ENCODE data around the gene CACNA2D1. TPM values are rescaled to one million over a fixed set of nuclear protein-coding genes. Genes with fewer than 3 reads are reported as not detected.

The CACNA2D1 gene
- total and polyA plus RNA-seq, 9 of the 15 experiments (the other 6 are each of a cell fraction or from before 2014, with no cell fraction given), result 0.49 TPM; not detected in 8

- H3K27ac ChIP-seq (ENCODE audit: extremely low read depth, low read depth, low read length), result no peak overlapping the region
- no peak overlapping the region for H3K9ac ChIP-seq (ENCODE audit: insufficient read depth in 1 of 2, low read depth in 2 of 2, low read length in 2 of 2)
- intact Hi-C loops (cut with micrococcal nuclease), result no loop called here
- no peaks in the 10 kb centered on the region for H3K36me3 ChIP-seq (ENCODE audit: control insufficient read depth, insufficient read depth, low read length)
- H3K4me2 ChIP-seq (ENCODE audit: insufficient read depth, low read length), result no peak overlapping the region
- no peak for TF ChIP-seq WHSC1 (IDR thresholded peaks at IDR 0.05; ENCODE audit: low read length)
- no peak for TF ChIP-seq EHMT2 (IDR thresholded peaks at IDR 0.05)
- no peak for TF ChIP-seq TOE1 (IDR thresholded peaks at IDR 0.05; ENCODE audit: borderline replicate concordance)
- TF ChIP-seq TOE1 (CRISPR knock-in tag; IDR thresholded peaks at IDR 0.05; ENCODE audit: borderline replicate concordance, low read depth), result no peak
- no peak for TF ChIP-seq TEAD4 (IDR thresholded peaks at IDR 0.05; ENCODE audit: low read length)
- TF ChIP-seq TEAD4 (CRISPR knock-in tag; IDR thresholded peaks at IDR 0.05; ENCODE audit: borderline replicate concordance), result no peak
- no peak for TF ChIP-seq HOMEZ (CRISPR knock-in tag; IDR thresholded peaks at IDR 0.05)
- no peak for TF ChIP-seq ELK1 (CRISPR knock-in tag; IDR thresholded peaks at IDR 0.05)
- no peak for TF ChIP-seq EGR1 (conservative IDR thresholded peaks at IDR 0.05)
- no peak for TF ChIP-seq PHTF2 (CRISPR knock-in tag; IDR thresholded peaks at IDR 0.05)
- no peak for TF ChIP-seq ZNF174 (CRISPR knock-in tag; IDR thresholded peaks at IDR 0.05)
- TF ChIP-seq ZNF165 (CRISPR knock-in tag; IDR thresholded peaks at IDR 0.05; ENCODE audit: borderline replicate concordance), result no peak
- TF ChIP-seq PURB (CRISPR knock-in tag; IDR thresholded peaks at IDR 0.05; ENCODE audit: low read depth), result no peak
- TF ChIP-seq BHLHE40 (IDR thresholded peaks at IDR 0.05; ENCODE audit: low read length), result no peak
- no peak for TF ChIP-seq FOXK1 (CRISPR knock-in tag; IDR thresholded peaks at IDR 0.05; ENCODE audit: borderline replicate concordance)
- no peak for TF ChIP-seq GTF2B (IDR thresholded peaks at IDR 0.05; ENCODE audit: extremely low read depth, insufficient read length)
- no peaks in the 10 kb centered on the region for H3K79me2 ChIP-seq (ENCODE audit: control insufficient read depth, insufficient read depth, low read length)
- FAIRE-seq (no peak), ATAC-seq (no peak), DNase-seq (ENCODE audit: extremely low read depth in 1 of 4, low spot score in 3 of 4) (no peak)
- POLR2A ChIA-PET, result no interaction called here
- in situ Hi-C loops (cut with MboI), result no loop called here
- no peaks in the 10 kb centered on the region for H3K27me3 ChIP-seq (ENCODE audit: control insufficient read depth in 2 of 2, insufficient read depth in 2 of 2, low read length in 2 of 2)
- no peaks in the 10 kb centered on the region; the same call in none of the 2 replicates for H3K9me3 ChIP-seq (replicated peaks; ENCODE audit: control insufficient read depth, insufficient read depth, low read depth, low read length)
- H3K9me1 ChIP-seq (ENCODE audit: control insufficient read depth, insufficient read depth, low read length), result no peaks in the 10 kb centered on the region
- CTCF ChIA-PET (ENCODE audit: low intra/inter-chr PET ratio), result no interaction called here
- H4K20me1 ChIP-seq (replicated peaks; ENCODE audit: control insufficient read depth, insufficient read depth, low read length), result no peaks in the 10 kb centered on the region
- WGBS (ENCODE audit: insufficient coverage, low coverage, missing lambda C conversion rate), result 0% methylated on average over 2 of the region's 2 CpGs
- BruUV-seq (replicated peaks), result no TSS peak
- H2AFZ ChIP-seq (ENCODE audit: low read depth, low read length), result no peak overlapping the region
- no peak overlapping the region for H3K4me3 ChIP-seq
- no peaks in the 10 kb centered on the region for H3K4me1 ChIP-seq (replicated peaks in 1 of 2; ENCODE audit: control insufficient read depth in 2 of 2, insufficient read depth in 2 of 2, low read length in 2 of 2)
Measured at GRCh38 chr7:82235713-82236112, 207.9 kb downstream of the CACNA2D1 start.

Data from K562 (cell line).